ENCODE measurements around the gene ZNF136. TPM values are rescaled to one million over a fixed set of nuclear protein-coding genes. Genes with fewer than 3 reads are reported as not detected.
A peak's percentile ranks its signal among the peaks of the same experiment; 100 is the strongest.

Gene ZNF136
- total RNA-seq, 1 experiment from 2014 or later = 6.7 TPM

- Mint-ChIP-seq H3K4me1 (peaks cover 30% of the 10 kb centered on the region), H3K4me3 (peak overlapping the region; percentile 50), H3K36me3 (peaks cover 52% of the 10 kb centered on the region), H3K27ac (peak overlapping the region; percentile 62), H3K27me3 (ENCODE audit: low read depth) (peaks cover 7% of the 10 kb centered on the region), H3K9me3 (peaks cover 26% of the 10 kb centered on the region)
- no peak for ATAC-seq
- ChIA-PET POLR2A (interaction anchor here (0.7 kb wide), 2 partner anchors 41 to 146 kb away, joined by 4 to 6 read pairs; no protein-coding TSS in a partner anchor), CTCF (interaction anchor here (0.9 to 3.7 kb wide), 6 partner anchors 10 to 214 kb away, joined by 3 to 21 read pairs (median 5); partner anchors contain the start of genes ZNF763 and ZNF878)
- DNase-seq (ENCODE audit: low spot score) = peak; percentile 15
- TF ChIP-seq MLX (CRISPR knock-in tag; IDR thresholded peaks at IDR 0.05) (no peak), ZNF396 (CRISPR knock-in tag; IDR thresholded peaks at IDR 0.05; ENCODE audit: borderline replicate concordance) (no peak), SMAD4 (CRISPR knock-in tag; IDR thresholded peaks at IDR 0.05) (no peak), ATF2 (CRISPR knock-in tag; IDR thresholded peaks at IDR 0.05; ENCODE audit: borderline replicate concordance, low read depth) (no peak), E2F5 (CRISPR knock-in tag; IDR thresholded peaks at IDR 0.05) (no peak), E2F1 (CRISPR knock-in tag; IDR thresholded peaks at IDR 0.05) (no peak), CTCF (IDR thresholded peaks at IDR 0.05) (no peak), STAT6 (CRISPR knock-in tag; conservative IDR thresholded peaks at IDR 0.05; ENCODE audit: low read depth) (no peak), PRRX2 (CRISPR knock-in tag; IDR thresholded peaks at IDR 0.05) (no peak), PREB (CRISPR knock-in tag; IDR thresholded peaks at IDR 0.05; ENCODE audit: borderline replicate concordance) (no peak), ZNF423 (CRISPR knock-in tag; IDR thresholded peaks at IDR 0.05) (no peak), ZNF416 (CRISPR knock-in tag; IDR thresholded peaks at IDR 0.05) (no peak), AFF4 (CRISPR knock-in tag; IDR thresholded peaks at IDR 0.05; ENCODE audit: borderline replicate concordance) (no peak), FOXK1 (CRISPR knock-in tag; IDR thresholded peaks at IDR 0.05) (no peak), EMX1 (CRISPR knock-in tag; IDR thresholded peaks at IDR 0.05) (no peak), NFYB (CRISPR knock-in tag; conservative IDR thresholded peaks at IDR 0.05; ENCODE audit: low read depth) (no peak), ATF6 (CRISPR knock-in tag; IDR thresholded peaks at IDR 0.05) (no peak), IRF1 (CRISPR knock-in tag; IDR thresholded peaks at IDR 0.05) (no peak), RORB (CRISPR knock-in tag; IDR thresholded peaks at IDR 0.05) (no peak)
Observed at GRCh38 chr19:12137221-12137940, 25.5 kb upstream of the ZNF136 start.
